ENCODE results near the gene STAU1.
"Not testable (repeated sequence)": the region's sequence is repeated elsewhere in the genome, so short reads cannot be mapped to it uniquely, and the experiment has no call there.

Gene STAU1, protein sequence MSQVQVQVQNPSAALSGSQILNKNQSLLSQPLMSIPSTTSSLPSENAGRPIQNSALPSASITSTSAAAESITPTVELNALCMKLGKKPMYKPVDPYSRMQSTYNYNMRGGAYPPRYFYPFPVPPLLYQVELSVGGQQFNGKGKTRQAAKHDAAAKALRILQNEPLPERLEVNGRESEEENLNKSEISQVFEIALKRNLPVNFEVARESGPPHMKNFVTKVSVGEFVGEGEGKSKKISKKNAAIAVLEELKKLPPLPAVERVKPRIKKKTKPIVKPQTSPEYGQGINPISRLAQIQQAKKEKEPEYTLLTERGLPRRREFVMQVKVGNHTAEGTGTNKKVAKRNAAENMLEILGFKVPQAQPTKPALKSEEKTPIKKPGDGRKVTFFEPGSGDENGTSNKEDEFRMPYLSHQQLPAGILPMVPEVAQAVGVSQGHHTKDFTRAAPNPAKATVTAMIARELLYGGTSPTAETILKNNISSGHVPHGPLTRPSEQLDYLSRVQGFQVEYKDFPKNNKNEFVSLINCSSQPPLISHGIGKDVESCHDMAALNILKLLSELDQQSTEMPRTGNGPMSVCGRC

GRCh38 chr20:49187851-49188641 lies at the start of gene STAU1:
STAU1 (minus strand) TSS chr20:49188334; CDS start chr20:49166201, 22,133 bp downstream.
- no peak for FAIRE-seq

GRCh38 chr20:49237531-49237930 lies 49.4 kb upstream of the STAU1 start:
- no peak for FAIRE-seq

- no peak for FAIRE-seq
These were observed 48.2 kb upstream of the STAU1 start for GRCh38 chr20:49236301-49236700.

DNA sequence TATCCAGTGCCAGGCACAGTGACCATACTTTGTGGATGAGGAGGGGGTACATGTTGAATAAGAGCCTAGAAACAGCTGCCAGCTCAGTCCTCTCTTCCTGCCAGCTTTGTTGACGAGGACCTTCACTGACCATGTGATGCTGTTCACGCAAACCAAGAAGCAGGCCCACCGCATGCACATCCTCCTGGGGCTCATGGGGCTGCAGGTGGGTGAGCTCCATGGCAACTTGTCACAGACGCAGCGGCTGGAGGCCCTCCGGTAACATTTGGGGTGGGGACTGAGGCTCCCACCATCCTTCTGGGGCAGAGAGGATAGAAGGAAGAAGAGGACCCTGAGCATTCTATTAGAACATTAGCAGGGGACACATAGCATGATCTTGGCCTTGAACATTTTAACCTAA lies 46.7 kb upstream of the STAU1 start:
- FAIRE-seq = no peak

DNA sequence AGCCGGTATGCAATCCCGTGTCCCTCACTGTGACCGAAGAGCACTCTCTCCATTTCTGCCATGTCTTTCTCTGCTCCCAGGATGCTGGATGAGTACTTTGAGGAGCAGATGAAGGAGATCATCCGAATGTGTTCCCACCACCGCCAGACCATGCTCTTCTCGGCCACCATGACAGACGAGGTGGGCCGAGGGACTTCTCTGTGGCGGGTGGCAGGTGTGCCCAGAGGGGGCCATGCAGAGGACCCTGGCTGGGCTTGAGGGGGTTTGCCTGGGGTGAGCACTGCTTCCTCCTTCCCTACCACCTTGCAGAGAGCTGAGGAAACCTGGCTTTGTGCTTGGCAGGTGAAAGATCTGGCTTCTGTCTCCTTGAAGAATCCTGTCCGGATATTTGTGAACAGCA lies 45.1 kb upstream of the STAU1 start:
- FAIRE-seq = no peak

GRCh38 chr20:49231471-49231870 lies 43.3 kb upstream of the STAU1 start:
- no peak for FAIRE-seq

DNA sequence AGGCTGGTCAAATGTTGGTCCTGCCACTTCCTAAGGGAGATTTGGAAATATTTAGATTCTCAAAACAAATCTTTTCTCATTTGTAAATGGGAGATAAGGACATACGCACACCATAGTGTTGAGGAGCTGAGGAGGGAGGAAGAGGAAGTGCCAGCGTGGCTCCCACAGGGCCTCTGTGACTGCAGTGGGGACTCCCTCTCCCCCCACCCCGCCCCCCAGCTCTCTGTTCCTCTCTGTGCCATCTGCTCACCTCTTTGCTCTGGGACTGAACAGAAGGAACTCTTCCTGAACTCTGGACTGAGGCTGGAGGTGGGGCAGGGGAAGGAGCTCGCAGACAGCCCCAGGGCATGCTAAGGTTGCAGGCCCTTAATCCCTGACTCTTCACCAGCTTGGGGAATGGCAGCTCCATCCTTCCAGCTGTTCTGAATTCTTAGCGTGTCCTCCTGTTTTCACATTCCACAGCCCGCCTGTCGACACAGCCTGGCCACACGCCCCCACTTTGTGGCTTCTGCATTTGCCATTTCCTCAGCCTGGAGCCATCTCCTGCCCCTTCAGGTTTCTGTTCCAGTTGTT lies 42.5 kb upstream of the STAU1 start:
- no peak for FAIRE-seq

DNA sequence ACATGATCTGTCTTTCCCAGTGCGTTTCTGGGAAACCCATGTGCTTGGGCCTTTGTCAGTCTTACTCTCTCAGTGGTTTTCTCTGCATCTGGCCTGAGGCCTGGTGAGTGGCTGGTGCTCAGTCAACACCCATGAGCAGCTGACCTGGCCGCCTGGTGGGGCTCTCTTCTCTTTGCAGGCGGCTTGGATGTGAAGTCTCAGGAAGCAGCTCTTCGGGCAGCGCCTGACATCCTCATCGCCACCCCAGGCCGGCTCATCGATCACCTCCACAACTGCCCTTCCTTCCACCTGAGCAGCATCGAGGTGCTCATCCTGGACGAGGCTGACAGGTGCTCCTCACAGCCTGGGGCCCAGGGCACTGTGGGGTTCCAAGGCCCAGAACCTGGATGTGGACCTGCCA lies 41.9 kb upstream of the STAU1 start:
- FAIRE-seq = no peak

DNA sequence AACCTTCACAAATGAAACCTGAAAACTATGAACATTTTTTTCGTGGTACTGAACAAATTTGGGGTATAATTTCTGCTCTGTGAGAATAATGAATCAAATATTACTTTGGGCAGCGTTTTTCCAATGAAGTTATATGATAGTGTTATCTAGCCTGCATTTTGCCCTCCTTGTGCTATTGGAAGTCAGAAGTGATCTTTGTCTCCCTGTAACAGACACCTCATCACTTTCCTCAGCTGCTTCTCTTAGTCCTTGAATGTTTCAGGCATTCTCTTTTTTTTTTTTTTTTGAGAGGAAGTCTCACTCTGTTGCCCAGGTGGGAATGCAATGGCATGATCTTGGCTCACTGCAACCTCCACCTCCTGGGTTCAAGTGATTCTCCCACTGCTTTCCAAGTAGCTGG lies 41.2 kb upstream of the STAU1 start:
- no peak for FAIRE-seq

- FAIRE-seq = no peak
These were observed 40.5 kb upstream of the STAU1 start for GRCh38 chr20:49228676-49229075.

- no peak for FAIRE-seq
These were observed 37.8 kb upstream of the STAU1 start for GRCh38 chr20:49225896-49226295.

DNA sequence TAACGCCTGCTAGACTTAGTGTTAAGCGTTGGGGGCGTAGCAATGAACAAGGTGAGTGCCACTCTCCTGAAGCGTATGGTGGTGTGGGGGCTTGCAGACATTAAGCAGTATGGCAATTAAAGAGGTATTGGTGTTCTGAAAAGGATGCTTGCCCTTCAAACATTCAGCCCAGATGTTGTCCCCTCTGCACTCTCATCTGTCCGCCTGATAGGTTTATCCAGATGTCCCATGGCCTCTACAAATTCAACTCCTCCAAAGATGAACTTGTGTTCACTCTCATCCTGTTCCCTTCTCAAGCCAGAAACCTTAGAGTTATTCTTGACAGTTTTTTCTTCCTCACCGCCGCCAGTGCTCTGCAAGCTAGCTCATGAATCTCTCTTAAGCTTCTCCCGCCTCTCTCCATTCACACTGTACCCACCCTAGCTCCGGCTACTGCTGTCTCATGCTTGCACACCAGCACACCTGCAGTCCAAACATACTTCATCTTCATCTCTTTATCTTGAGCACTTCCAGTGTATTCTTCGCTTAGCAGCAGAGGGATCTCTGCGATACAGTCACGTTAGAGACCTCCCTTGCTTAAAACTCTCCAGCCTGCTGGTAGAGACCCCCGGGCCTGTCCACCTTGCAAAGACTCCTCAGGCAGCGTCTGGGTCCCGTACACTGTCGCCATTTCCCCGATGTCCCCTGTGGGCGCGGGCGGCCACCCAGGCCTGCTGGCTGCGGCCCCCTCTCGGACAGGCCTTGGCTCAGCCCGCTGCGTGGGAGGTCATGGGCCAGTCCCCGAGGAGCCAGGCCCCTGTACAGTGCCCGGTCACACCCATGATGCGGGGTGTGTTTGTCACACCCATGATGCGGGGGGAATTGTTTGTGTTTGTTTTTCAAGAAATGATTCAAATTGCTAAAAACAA lies 32.0 kb upstream of the STAU1 start:
- no peak for FAIRE-seq

DNA sequence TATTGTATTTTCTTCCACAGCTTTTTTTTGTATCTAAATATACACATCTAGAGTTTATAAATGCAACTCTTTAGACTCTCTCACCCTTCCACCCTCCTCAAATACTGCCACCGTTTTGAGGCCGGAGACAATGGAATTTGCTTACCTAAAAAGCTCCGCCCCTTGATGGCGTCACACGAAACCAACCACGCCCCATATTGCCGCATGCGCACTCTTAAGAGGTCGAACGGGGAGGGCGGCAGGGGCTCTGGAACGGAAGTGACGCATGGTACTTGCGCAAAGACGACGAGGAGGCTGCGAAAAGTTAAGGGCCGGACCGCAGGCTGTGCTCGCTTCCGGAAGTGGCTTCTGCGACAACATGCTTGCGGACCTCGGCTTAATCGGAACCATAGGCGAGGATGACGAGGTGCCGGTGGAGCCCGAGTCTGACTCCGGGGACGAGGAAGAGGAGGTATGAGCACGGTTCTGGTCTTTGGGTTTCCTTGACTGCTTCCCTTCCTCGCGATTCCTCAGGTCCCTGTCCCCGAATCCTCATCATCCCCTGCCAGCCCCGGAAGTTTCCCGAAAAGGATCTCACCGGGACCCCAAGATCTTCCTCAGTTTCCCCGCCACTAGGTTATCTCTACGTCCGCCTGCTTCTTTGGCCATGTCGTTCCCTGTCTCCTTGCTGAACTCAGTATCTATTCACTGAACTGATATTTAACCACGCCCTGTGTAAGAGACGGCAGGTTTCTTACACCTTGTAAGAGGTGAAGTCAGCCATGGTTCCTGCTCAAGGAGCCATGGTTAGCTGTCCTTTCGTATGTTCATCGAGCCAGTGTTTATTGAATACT lies 31.2 kb upstream of the STAU1 start, which contains the start of gene DDX27:
Gene DDX27 (plus strand): TSS at position 326 of the 833 bp plus-strand sequence. CDS start 33 bp downstream, at position 359.
- FAIRE-seq = peak; percentile 99

DNA sequence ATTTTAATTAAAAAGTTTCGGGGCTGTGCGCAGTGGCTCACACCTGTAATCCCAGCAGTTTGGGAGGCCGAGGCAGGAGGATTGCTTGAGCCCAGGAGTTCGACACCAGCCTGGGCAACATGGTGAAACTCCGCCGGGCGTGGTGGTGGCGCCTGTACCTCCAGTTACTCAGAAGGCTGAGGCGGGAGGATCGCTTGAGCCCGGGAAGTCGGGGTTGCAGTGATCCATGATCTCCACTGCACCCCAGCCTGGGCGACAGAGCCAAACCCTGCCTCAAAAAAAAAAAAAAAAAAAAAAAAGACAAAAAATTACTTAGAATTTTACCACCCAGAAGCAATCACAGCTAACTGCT lies 30.6 kb upstream of the STAU1 start:
- not testable (repeated sequence) for FAIRE-seq

DNA sequence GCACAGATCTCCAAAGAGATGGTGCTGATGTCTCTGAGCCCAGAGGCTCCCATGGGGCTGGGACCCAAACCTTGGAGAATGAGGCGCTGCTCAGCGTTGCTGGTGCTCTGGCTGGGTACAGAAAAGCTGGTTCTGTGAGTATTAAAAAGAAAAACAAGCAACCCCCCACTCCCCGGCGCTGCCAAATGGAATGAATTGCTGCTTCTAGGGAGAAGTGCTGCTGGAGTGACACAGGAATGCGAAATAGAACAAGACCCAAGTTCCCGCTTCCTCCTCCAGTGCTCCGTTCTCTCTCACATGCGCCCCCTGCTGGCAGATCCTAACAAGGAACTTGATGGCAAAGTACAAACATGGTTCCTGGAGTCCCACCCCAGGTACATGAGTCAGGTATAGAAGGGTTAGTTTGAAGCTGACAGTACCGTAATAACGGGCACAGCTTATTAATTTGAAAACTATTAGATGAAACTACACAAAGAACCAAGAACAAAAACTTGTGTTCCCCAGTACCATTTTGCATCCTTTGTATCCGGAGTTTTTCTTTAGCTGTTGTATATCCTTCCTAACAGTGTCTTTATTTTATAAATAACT lies 29.0 kb upstream of the STAU1 start:
- no peak for FAIRE-seq

- no peak for FAIRE-seq
These were observed 27.1 kb upstream of the STAU1 start for GRCh38 chr20:49215232-49215631.

- FAIRE-seq = no peak
These were observed 26.4 kb upstream of the STAU1 start for GRCh38 chr20:49214571-49214970.

DNA sequence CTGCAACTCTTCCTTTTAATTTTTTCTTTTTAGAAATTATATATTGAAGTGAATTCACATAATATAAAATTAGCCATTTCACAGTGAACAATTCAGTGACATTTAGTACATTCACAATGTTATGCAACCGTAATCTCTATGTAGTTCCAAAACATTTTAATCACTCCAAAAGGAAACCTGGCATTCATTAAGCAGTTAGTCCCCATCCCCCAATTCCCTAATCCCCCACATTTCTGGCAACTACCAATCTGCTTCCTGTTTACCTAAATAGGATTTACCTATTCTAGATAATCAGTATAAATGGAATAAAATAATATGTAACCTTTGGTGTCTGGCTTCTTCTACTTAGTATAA lies 22.6 kb upstream of the STAU1 start:
- no peak for FAIRE-seq

DNA sequence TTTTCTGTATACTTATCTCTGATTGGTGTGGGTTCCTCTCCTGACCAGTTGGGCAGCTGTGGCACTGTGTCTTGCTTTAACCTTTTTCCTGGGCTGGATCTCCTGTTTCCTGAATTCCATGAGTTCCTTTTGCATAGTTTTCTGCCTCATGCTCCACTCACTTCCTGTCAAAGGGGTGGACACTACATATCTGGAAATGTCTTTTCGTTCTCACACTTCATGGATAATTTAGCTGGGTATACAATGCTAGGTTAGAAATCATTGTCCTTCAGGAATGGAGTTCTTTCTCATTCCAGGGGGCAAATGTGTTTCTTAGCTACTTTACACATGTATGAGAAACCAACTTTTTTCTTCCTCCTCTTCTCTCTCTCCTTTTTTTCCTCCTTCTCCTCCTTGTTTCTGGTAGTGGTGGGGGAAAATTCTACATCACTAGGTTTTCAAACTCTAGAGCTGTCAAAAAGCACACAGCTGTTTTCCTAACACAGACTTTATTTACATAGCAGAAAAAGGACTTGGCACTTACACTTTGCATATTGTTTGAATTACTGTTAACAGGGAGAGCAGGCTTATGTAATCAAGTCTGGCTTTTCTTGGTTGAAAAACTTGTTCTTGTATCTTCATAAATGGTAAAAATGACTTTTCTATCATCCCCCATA lies 22.1 kb upstream of the STAU1 start:
- peak; percentile 74 for FAIRE-seq

DNA sequence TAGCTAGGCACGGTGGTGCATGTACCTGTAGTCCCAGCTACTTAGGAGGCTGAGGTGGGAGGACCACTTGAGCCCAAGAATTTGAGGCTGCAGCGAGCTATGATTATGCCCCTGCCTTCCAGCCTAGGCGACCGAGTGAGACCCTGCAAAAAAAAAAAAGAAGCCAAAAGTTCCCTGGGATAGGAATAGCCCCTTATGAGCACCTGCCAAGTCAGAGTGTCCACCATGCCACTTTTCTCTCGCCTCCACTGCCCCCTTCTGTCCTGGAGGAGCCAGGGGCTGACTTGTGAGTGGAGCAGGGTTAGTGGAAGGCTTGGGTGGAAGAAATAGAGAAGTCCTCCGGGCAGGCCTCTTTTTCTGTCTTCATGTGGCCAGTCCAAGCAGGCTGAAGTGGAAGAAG lies 18.9 kb upstream of the STAU1 start:
- no peak for FAIRE-seq
